Measurements from ENCODE around the gene URB1.
"Not testable (repeated sequence)": the region's sequence is repeated elsewhere in the genome, so short reads cannot be mapped to it uniquely, and the experiment has no call there.

Gene URB1

DNA sequence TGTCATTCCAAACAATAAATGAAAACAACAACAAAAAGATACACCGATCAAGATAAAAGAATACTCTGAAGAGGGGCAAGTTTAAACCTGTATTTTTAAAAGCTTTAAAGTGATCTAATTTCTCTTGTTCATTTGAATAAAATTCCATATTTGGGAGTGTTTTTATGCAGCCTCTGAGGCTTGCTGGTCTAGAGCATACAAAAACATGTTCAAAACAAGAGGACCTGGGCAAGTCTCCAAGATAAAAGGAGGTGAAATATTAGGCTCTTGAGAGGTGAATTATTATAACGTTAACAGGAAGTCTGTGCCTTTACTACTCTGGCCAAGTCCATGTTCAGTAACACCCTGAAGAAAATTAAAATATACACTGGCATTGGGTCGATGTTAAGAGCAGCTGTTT is 20.1 kb downstream of the URB1 start:
- Histone ChIP-seq H3K36me3 (peaks cover 47% of the 10 kb centered on the region), H3K27ac (no peak overlapping the region), H3K27me3 (ENCODE audit: insufficient read depth, low read depth, severe bottlenecking) (no peaks in the 10 kb centered on the region), H3K9me3 (ENCODE audit: severe bottlenecking) (no peaks in the 10 kb centered on the region), H3K4me3 (ENCODE audit: low read depth, low read length) (no peak overlapping the region)
- DNase-seq, result no peak
- TF ChIP-seq, protein P1, sequence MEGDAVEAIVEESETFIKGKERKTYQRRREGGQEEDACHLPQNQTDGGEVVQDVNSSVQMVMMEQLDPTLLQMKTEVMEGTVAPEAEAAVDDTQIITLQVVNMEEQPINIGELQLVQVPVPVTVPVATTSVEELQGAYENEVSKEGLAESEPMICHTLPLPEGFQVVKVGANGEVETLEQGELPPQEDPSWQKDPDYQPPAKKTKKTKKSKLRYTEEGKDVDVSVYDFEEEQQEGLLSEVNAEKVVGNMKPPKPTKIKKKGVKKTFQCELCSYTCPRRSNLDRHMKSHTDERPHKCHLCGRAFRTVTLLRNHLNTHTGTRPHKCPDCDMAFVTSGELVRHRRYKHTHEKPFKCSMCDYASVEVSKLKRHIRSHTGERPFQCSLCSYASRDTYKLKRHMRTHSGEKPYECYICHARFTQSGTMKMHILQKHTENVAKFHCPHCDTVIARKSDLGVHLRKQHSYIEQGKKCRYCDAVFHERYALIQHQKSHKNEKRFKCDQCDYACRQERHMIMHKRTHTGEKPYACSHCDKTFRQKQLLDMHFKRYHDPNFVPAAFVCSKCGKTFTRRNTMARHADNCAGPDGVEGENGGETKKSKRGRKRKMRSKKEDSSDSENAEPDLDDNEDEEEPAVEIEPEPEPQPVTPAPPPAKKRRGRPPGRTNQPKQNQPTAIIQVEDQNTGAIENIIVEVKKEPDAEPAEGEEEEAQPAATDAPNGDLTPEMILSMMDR (IDR thresholded peaks at IDR 0.05; ENCODE audit: low read depth, low read length), result no peak

DNA sequence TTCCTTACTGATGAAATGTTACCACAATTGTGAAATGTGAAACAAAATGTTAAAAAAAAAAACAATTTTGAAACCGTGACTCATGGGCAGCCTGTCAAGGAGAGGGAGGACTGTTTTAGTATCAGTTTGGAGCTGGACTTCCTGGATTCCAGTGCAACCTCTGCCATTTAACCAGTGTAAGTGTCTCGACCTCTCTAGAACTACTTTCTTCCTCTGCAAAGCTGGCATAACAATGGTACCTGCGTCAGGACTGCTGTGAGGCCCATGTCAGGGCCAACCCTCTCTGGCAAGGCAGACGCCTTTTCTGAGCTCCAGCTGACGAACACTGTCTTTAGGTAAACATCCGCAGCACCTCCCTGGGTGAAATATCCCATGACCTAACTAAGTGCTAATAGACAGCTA is 20.9 kb downstream of the URB1 start:
- Histone ChIP-seq H3K27me3 (ENCODE audit: insufficient read depth, low read depth, severe bottlenecking) (no peaks in the 10 kb centered on the region), H3K4me3 (ENCODE audit: low read depth, low read length) (no peak overlapping the region), H3K9me3 (ENCODE audit: severe bottlenecking) (no peaks in the 10 kb centered on the region), H3K27ac (no peak overlapping the region), H3K36me3 (peaks cover 50% of the 10 kb centered on the region)
- TF ChIP-seq, protein P1 (IDR thresholded peaks at IDR 0.05; ENCODE audit: low read depth, low read length), result no peak
- no peak for DNase-seq

GRCh38 chr21:32370998-32371766 is 21.6 kb downstream of the URB1 start:
- Histone ChIP-seq H3K27me3 (ENCODE audit: insufficient read depth, low read depth, severe bottlenecking) (no peaks in the 10 kb centered on the region), H3K27ac (no peak overlapping the region), H3K36me3 (peaks cover 56% of the 10 kb centered on the region), H3K4me3 (ENCODE audit: low read depth, low read length) (no peak overlapping the region), H3K9me3 (ENCODE audit: severe bottlenecking) (no peaks in the 10 kb centered on the region)
- no peak for DNase-seq
- TF ChIP-seq, protein P1 (IDR thresholded peaks at IDR 0.05; ENCODE audit: low read depth, low read length), result no peak

DNA sequence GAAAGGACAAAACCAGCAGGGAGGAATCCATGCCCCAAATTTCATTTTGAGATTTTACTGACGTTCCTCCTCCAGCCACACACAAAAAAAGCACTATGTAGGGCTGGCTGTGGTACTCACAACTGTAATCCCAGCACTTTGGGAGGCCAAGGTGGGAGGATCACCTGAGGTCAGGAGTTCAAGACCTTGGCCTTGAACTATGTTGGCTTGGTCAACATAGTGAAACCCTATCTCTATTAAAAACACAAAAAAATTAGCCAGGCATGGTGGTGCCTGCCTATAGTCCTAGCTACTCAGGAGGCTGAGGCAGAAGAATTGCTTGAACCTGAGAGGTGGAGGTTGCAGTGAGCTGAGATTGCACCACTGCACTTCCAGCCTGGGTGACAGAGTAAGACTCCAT is 23.9 kb downstream of the URB1 start:
- not testable (repeated sequence) for H3K4me3 ChIP-seq (ENCODE audit: low read depth, low read length); DNase-seq; H3K27ac ChIP-seq; H3K9me3 ChIP-seq (ENCODE audit: severe bottlenecking); H3K27me3 ChIP-seq (ENCODE audit: insufficient read depth, low read depth, severe bottlenecking)
- H3K36me3 ChIP-seq, result peaks cover 65% of the 10 kb centered on the region

GRCh38 chr21:32368386-32368785 is 24.4 kb downstream of the URB1 start:
- Histone ChIP-seq H3K4me3 (ENCODE audit: low read depth, low read length) (no peak overlapping the region), H3K36me3 (peaks cover 64% of the 10 kb centered on the region), H3K27me3 (ENCODE audit: insufficient read depth, low read depth, severe bottlenecking) (no peaks in the 10 kb centered on the region), H3K27ac (no peak overlapping the region), H3K9me3 (ENCODE audit: severe bottlenecking) (no peaks in the 10 kb centered on the region)
- no peak for DNase-seq
- TF ChIP-seq, protein P1 (IDR thresholded peaks at IDR 0.05; ENCODE audit: low read depth, low read length), result no peak

GRCh38 chr21:32367158-32367557 is 25.7 kb downstream of the URB1 start:
- H3K27ac ChIP-seq, result no peak overlapping the region
- no peak overlapping the region for H3K4me3 ChIP-seq (ENCODE audit: low read depth, low read length)
- H3K27me3 ChIP-seq (ENCODE audit: insufficient read depth, low read depth, severe bottlenecking), result no peaks in the 10 kb centered on the region
- TF ChIP-seq, protein P1 (IDR thresholded peaks at IDR 0.05; ENCODE audit: low read depth, low read length), result no peak
- DNase-seq, result no peak
- no peaks in the 10 kb centered on the region for H3K9me3 ChIP-seq (ENCODE audit: severe bottlenecking)
- H3K36me3 ChIP-seq, result peaks cover 64% of the 10 kb centered on the region
